HCT116 (cell line): ENCODE results near the gene TMEM45A.

Experiments
- CEBPB ChIP-seq: IDR thresholded peaks from 2 replicates; pipeline ENCODE4 v1.6.1; 2012; ENCODE audit warnings: low read depth
- CTCF ChIP-seq, 3 experiments: fragments of 200-600 bp in 1 of 3; sonication (generic) in 1 of 3; IDR thresholded peaks in 2 of 3; conservative IDR thresholded peaks in 1 of 3; 2 replicates each; pipeline ENCODE4 v1.5.1; 2012 to 2017; ENCODE audit warnings: low read depth in 2 of 3, low read length in 2 of 3, antibody characterized with exemption in 1 of 3, borderline replicate concordance in 1 of 3, control low read depth in 1 of 3, mild to moderate bottlenecking in 1 of 3, mixed read lengths in 1 of 3, mixed run types in 1 of 3, moderate library complexity in 1 of 3; ENCODE audit not compliant: insufficient read depth in 1 of 3
- ELF1 ChIP-seq: IDR thresholded peaks from 2 replicates; pipeline ENCODE4 v1.6.1; 2012; ENCODE audit warnings: low read depth, borderline replicate concordance
- EZH2phosphoT487 ChIP-seq: fragments of 200-600 bp; IDR thresholded peaks from 2 replicates; pipeline ENCODE4 v1.6.1; 2018; ENCODE audit warnings: antibody characterized with exemption, borderline replicate concordance
- FOSL1 ChIP-seq: IDR thresholded peaks from 2 replicates; pipeline ENCODE4 v1.6.1; 2012; ENCODE audit warnings: low read depth
- POLR2A ChIP-seq: IDR thresholded peaks from 2 replicates; pipeline ENCODE4 v1.7.0; 2011; ENCODE audit warnings: borderline replicate concordance; ENCODE audit not compliant: insufficient read depth, insufficient read length; ENCODE audit errors: extremely low read depth
- POLR2AphosphoS5 ChIP-seq: IDR thresholded peaks from 2 replicates; pipeline ENCODE4 v1.6.1; 2011; ENCODE audit warnings: mild to moderate bottlenecking, low read depth, low read length, moderate library complexity
- RAD21 ChIP-seq: IDR thresholded peaks from 2 replicates; pipeline ENCODE4 v1.6.1; 2012; ENCODE audit warnings: low read depth, mild to moderate bottlenecking
- SIN3A ChIP-seq: IDR thresholded peaks from 2 replicates; pipeline ENCODE4 v1.6.1; 2012; ENCODE audit warnings: low read depth
- SP1 ChIP-seq: IDR thresholded peaks from 2 replicates; pipeline ENCODE4 v1.6.1; 2012; ENCODE audit warnings: low read depth
- TCF7L2 ChIP-seq: IDR thresholded peaks from 2 replicates; pipeline ENCODE4 v1.7.0; 2011; ENCODE audit warnings: borderline replicate concordance, inconsistent platforms; ENCODE audit not compliant: insufficient read depth, insufficient read length; ENCODE audit errors: extremely low read depth
- ZBTB33 ChIP-seq: IDR thresholded peaks from 2 replicates; pipeline ENCODE4 v1.6.1; 2011; ENCODE audit warnings: mild to moderate bottlenecking, low read length, moderate library complexity; ENCODE audit not compliant: insufficient replicate concordance; ENCODE audit errors: extremely low read depth
- ZNF274 ChIP-seq: fragments of 200-500 bp; sonication (Bioruptor generic); IDR thresholded peaks from 2 replicates; pipeline ENCODE4 v1.6.1; 2014; ENCODE audit warnings: mild to moderate bottlenecking, low read depth, low read length, inconsistent platforms

GRCh38 chr3:100584101-100584660, 91.8 kb downstream of the TMEM45A start:
- TF ChIP-seq TCF7L2 (no peak), CTCF (IDR thresholded peaks at IDR 0.05 in 2 of 3, conservative IDR thresholded peaks at IDR 0.05 in 1 of 3; ENCODE audit: borderline replicate concordance in 1 of 3, insufficient read depth in 1 of 3, low read depth in 2 of 3, low read length in 2 of 3) (no peak), POLR2A (no peak), POLR2AphosphoS5 (no peak), SIN3A (no peak), EZH2phosphoT487 (no peak), FOSL1 (no peak), SP1 (no peak), ZBTB33 (no peak), ELF1 (no peak), CEBPB (no peak), RAD21 (no peak), ZNF274 (no peak)
